Stimulated activated CD8-positive, alpha-beta memory T cell treated with anti-CD3 and anti-CD28 coated beads, Interleukin-2, amount 100 ng/mL, for 1 hour (primary cell): ENCODE results near the gene CTNND2.
"Not testable (repeated sequence)": the region's sequence is repeated elsewhere in the genome, so short reads cannot be mapped to it uniquely, and the experiment has no call there.

Experiments used
- DNase-seq, 2 donors: peaks; one replicate each; pipeline ENCODE4 v3.0.0-alpha.2; 2020; ENCODE audit warnings: low read depth in 2 of 2

Gene CTNND2

DNA sequence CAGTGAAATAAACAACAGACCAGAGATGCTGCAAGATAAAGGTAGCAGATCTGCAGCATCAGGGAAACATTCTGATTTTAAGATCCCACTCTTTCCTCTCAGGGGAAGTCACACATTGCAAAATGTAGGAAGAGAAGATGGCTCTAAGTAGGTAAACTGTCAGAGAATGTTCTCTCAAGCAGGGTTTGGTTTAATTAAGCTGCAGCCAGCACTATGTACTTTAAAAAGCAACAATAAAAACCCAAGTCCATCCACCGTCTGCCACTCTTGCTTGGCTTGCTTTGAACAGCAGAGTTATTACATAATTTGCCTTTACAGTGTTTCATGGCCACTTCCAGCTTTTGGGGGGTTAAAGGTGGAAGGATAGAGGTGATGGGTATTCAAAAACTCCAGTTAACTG lies 800.0 kb downstream of the CTNND2 start:
- no peak for DNase-seq

DNA sequence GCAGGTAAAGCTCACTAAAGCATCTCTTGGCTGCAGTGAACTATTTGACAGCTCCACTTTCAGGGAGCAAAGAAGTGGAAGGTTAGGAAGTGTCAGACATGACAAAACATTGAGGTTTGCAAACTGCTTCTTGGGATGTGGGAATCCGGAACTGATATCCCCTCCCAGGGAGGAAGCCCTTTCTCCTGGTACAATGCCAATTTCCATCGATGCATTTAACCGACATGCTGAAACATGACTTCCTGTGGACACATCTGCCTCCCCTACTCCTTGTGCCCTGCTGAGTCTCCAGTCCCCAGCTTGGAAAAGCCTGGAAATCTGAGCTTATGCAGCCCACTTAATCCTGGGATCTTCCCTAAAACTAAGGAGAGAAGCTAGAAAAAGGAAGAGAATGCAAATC lies 820.1 kb downstream of the CTNND2 start:
- no peak for DNase-seq

DNA sequence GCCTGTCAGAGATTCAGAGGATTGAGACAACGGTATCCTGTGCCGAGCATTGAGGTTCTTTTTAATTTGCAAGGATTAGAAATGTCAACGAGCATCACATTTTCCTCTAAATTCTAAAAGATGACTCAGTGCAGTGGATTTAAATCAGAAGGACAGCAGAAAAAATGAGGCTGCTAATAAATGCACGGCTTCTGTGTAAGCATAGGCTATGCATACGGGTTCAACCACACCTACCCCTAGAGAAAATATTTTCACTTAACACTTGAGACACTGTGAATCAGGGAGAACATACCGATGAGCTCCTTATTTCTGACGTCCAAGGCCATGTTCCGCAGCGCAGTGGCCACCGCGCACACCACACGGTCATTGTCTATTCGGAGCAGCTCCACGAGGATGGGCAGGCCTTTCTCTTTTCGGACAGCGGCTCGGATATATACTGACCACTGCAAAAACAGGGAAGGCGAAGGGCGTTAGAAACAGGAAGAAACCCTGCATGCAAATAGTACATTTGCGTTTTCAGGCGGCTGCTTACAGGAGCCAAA lies 821.8 kb downstream of the CTNND2 start:
- DNase-seq: no peak

DNA sequence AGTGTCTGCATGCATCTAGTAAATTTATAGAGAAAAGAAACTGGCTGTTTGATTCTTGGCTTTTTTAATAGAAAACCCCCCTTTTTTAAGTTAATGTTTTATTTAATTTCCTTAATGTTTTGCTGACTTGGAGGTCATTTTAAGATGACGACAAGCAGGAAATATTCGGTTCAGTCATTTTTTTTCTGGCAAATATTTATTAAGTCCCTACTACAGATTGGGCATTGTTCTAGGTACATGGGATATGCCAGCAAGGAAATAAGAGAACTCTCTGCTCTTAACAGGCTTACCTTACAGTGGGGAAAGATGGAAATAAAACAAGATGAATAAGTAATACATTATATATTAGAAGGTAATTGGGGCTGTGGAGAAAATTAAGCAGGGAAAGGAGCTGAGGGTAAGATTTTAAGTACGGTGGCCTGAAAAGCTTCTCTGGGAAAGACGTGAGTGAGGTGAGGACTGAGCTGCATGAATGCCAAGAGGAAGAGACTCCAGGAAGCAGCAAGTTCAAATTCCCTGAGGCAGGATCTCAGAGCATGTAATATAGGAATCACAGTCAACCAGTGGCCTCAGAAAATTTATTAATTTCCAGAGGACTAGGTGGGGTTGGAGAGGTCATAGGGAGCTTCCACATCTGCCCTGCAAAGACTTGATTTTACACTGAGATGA lies 827.2 kb downstream of the CTNND2 start:
- DNase-seq: no peak

DNA sequence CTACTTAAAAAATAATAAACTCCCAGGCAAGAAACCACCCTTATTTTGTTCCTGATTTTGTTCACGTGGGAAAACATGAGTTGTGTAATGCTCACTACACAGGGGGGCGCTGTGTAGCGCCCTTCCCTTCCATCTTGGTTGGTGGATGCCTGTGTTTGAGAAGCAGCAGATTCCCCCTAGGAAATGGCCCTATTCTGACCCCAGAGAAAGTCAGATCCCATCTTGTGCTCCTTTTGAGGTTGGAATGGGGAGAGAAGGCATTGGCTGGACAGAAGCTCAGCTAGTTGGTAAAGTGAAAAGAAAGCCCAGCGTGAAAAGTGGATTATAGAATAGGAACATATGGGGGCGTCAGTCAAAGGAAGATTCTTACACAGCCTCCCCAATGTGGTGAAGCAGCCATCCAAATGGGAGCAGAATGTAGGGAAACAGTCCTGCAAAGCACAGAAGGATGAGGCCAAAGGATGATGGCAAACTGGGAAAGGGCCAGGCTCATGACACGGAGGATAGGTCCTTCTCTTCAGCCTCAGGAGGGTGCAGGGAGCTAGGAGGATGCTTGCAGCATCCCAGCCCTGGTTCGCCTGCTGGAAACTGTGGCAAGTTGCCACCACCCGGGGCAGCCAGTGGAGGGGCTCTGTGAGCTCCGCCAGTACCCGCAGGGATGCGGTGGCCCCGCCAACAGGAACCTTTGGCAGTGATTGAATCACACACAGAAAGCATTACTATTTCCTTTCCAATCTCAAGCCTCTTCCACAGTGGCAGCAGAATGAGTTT lies 829.0 kb downstream of the CTNND2 start:
- no peak for DNase-seq

DNA sequence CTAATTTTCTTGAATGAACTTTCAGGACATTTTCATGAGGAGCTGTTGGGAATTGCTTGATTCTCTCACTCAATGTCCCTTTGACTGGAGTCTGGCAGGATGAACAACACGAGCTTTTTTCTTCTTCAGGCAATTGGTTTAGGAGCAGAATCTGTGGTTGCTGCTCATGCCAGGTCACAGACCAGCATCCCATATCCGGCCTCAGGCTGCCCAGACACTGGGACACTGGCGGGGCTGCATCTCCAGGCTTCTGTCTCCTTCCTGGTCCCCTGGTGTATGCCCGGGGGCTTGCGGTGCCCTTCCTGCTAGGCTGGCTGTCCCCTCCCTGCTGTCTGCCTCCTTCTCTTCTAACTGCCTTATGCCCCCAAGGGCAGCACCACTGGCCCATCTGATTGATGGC lies 831.7 kb downstream of the CTNND2 start:
- no peak for DNase-seq

DNA sequence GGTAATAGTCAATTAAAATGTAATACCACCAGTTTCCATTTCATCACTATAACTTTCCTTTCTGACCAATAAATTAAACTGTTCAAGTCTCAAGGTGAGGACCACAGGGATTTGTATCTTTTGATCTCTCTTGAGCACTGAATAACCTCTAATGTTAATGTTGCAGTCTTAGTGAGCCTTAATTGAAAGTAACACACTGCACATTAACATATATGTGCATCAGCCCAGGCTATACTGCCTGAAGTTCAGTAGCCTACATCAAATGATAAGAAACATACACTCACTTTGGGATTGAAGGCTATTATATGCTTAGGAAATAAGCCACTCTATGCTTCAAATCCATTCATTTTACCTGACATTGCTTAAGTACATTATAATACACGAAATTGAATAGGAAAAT lies 832.2 kb downstream of the CTNND2 start:
- DNase-seq: no peak

DNA sequence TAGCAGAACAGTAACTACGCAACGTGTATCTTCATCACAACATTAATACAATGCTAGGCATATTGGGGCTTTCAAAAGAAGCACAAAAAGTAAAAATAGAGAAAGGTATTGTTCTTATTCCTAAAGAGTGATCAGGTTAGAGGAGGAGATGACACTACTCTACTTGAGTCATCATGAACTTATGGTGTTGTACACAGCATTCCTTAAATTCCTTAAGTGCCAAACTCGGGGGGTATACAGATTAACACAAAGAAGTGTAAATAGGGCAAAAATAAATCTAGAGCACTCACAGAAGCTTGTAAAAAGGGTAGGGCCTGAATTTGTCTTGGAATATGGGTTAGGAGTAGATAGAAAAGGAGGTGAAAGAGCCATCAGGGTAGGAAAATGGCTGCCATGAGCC lies 835.2 kb downstream of the CTNND2 start:
- no peak for DNase-seq

DNA sequence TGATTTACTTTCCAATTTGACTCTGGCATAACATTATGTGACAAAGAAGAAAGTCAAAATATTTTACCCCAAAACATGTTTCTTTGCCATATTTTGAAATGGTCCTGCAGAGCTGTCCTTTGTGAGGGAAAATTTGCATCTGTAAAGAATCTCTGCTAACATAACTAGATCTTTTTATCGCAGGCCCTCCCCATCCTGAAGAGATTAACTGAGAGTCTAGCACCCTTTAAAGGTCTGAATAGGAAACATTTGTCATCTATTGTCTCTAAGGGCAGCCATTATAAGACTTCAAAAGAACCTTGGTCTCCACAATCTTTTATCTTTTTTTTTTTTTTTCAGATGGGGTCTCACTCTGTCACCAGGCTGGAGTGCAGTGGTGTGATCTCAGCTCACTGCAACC lies 838.5 kb downstream of the CTNND2 start:
- DNase-seq: not testable (repeated sequence)

DNA sequence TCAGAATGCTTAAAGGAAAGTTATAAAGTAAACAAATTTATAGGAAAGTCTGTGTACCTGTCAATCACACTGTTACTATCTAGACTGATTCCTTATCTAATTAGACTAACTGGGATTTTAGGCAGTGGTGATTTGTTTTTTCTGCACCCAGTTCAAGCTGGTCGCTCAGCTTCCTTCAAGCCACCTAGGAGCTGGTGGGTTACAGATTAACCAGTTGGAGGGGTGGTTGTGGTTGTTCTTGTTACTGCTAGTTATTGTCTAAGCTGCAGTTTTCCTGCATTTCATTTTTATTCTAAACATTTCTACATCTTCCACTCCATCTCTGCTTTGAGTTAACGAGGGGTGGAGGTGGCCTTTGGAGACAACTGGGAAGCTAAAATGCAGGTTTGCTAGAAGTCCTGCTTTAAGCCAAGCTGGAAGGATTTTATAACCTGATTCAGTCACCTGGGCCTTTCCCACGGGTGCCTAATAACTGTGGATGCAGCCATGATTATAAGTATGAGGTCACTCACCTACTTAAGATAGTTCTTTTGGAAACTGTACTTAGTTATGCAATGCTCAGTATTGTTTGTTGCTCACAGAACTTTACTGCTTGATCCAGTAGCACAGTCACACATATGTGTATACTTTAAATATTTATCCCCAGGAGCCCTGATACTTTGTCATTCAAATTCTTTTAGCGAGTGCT lies 839.3 kb downstream of the CTNND2 start:
- no peak for DNase-seq

DNA sequence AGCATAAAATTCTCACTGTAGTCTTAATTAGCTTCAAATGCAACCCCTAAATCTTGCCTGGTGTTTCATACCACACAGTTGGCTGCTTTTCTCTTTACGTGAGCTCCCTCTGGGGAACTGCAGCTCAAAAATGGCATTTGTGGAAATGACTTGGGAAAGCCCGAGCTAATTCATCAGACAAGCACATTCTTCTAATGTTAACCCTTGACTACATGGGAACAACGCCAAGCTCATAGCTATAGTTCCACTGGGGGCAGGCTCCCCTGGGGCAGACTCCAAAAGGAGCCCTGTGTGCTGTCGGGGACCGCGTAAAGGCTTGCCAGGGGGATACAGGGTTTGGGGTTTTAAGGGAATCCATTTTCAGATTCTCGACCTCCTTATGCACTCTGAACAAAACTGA lies 841.8 kb downstream of the CTNND2 start:
- DNase-seq: no peak

DNA sequence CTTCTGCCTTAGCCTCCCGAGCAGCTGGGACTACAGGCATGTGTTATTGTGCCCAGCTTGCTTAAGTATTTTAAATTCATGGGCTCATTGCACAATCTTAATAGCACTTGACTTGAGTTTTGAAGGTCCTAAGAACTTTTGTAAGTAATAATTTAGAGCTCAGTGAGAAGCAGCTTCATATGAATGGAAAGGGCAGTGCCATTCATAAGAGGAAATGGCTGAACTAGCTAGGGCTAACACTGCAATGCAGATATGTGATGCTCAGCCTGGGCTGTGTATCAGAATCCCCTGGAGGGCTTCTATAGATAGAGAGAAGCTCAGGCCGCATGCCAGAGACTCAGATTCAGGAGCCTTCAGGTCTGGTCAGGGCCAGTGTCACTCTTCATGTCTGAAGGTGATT lies 847.7 kb downstream of the CTNND2 start:
- DNase-seq: no peak

DNA sequence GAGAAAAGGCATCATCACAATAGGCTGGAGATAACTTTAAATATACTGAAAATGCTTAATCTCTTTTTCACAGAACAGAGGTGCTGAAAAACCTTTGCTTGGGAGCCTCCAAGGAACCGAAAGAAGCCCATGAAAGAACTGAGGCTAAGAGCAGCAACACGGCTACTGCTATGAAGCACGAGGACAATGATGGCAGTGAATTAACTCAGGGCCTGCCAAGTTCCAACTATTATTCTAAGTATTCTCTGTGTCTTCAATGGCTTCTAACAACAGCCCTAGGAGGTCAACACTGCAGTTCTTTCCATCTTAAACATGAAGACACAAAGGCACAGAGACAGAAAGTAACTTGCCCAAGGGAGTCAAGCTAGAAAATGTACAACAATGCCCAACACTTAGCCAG lies 850.2 kb downstream of the CTNND2 start:
- no peak for DNase-seq

DNA sequence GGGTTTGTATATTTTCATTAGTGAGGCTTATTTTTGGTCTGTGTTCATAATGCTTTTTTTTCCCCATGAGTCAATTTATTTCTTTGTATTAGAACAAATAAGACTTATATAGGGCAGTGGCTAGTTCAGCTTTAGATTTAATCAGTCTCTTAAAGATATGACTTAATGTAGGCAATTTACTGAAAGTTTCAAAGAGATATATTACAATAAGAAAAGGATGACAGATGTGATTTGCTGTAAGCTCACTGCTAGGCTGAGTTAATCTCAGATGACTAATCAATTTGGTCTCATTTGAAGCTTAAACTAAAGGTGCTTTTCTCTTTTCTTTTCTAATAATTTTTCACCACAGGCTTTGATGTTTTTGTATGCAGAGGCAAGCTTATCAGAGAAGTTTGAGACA lies 851.4 kb downstream of the CTNND2 start:
- no peak for DNase-seq

DNA sequence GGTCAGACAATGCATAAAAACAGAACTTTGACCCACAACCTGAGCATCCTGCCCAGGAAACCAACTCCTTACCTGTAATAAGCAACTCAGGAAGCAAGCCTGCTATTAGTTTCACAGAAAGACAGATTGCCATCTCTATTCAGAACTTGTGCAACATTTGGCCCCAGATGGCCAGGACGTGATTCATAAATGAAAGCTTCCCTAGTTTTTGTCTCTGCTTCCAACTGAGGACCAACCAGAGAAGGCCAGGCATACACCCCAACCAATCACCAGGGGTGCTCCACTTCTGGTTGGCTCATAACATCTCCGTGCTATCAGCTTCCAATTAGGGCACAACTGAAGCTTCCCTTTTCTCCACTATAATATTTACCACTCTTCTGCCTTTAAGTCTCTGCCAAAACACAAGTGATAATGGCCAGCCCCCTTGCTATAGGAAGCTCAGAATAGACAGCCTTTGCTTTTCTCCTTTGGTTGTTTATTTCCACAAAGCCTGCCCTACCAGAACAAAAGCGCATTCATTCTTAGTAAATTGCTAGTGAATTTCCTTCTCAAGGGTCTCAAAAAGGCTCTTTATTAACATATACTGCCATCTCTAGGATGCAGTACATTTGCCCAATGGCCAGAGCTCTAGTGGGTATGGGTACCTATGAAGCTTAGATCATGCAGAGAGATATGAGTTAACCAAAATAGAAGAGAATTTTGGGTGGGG lies 853.5 kb downstream of the CTNND2 start:
- DNase-seq: no peak

DNA sequence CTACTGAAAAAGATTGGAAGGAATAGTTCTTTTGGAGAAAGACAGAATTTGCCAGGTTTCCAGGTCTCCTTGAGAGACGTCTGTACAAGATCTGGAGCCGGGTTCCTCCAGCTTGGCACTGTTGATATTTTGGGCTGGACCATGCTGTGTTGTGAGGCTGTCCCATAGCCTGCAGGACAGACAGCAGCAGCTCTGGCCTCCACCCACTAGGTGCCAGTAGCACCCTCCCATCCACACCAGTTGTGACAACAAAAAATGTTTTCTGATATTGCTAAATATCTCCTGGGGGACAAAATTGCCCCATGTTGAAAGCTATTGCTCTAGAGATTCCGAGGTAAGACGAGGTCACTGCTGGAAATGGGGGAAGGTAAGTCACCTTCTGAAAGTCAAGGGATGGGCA lies 855.5 kb downstream of the CTNND2 start:
- DNase-seq: no peak

DNA sequence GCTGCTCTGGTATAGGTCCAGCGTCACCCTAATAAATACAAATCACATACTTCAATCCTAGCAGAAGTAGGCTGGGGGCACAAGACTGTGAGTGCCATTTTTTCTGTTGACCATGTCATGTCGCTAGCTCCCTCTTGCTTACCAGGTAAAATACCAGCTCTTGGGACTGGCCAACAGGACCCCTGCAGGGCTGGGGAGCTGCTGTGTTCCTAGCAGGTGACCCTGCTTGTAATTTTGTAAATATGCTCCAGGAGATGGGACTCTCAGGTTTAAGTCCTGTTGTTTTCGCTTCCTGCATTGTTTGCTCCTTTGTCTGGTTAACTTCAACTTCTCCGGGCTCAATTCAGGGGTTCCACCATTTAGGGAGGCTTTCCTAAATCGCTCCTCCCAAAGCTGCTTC lies 856.6 kb downstream of the CTNND2 start:
- DNase-seq: no peak

DNA sequence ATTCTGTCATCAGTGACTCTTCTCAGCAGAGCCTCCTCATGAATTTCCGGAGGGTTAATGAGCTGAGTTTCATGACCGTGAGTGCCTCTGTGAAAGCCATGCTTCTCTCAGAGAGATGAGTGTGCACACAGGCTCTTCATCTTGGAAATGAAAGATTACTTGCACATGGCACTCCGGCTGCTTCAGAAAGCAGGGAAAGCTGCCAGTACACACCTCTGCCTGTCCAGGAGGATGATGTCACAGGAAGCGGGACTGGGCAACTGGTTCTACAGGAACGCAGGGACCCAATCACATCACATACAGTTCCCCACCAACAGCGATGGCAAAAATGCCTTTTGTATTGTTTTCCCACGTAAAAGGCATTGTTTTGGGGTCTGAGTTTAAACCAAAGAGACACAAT lies 857.2 kb downstream of the CTNND2 start:
- no peak for DNase-seq

DNA sequence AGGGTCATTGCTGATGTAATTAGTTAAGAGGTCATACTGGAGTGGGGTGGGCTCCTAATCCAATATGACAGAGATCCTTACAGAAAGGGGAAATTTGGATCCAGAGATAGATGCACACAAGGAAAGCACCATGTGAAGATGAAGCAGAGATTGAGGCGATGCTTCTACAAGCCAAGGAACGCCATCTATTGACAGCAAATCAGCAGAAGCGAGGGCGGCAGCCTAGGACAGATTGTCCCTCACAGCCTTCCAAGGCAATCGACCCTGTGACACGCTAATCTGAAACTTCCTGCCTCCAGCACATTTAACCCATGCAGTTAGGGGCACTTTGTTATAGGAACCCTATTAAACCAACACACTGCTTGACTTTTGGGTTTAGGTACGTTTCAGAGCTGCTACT lies 858.1 kb downstream of the CTNND2 start:
- DNase-seq: no peak

DNA sequence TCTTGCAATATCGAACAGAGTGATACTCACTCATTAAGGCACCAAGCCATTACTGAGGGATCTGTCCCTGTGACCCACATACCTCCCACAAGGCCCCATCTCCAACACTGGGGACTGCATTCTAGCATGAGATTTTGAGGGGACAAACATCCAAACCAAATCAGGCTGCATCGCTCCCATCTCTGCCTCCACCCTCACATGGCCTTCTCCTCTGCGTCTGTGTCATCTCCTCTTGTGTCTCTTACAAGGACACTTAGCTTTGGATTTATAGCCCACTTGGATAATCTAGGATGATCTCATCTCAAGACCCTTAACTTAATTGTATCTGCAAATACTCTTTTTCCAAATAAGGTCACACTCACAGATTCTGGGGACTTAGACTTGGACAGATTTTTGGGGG lies 858.8 kb downstream of the CTNND2 start:
- DNase-seq: no peak

DNA sequence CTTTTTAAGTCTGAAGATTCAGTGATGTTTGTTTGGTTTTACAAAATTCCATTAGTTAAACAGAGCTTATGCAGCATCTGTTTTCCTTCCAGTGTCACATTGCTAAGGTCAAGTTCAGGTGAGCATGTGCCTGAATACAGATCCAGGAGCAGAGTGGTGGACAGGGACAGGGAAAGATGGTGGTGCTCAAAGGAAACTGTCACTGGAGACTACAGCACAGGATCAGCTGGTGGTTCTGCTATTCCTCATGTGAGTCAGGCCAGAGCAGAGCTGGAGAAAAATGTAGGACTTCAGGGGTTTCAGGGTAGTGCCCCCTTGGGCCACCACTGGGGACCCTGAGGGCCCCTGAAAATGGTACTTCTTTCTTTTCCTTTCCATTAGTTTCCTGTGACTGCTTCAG lies 859.7 kb downstream of the CTNND2 start:
- no peak for DNase-seq

DNA sequence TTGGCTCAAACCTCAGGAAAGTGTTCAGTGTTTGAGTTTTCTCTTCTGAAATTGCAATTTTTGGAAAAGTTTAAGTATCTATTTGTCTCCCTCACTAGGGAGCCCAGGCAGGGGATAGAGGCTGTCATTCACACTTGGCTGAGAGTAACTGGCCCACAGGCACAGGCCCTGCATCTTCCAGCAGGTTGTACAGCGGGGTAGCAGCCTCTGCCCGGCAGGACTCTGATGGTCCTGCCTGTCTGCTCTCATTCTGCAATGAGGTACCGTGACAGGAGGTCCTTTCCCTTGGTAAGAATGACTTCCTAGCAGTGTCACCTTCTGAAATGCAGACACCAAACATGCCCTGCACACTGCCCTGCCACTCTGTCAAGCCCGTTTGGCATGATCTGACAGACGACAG lies 860.4 kb downstream of the CTNND2 start:
- DNase-seq: no peak
